Glutamatergic neuron (in vitro differentiated cells): ENCODE results near the gene MAP3K5. TPM values are rescaled to one million over a fixed set of nuclear protein-coding genes. Genes with fewer than 3 reads are reported as not detected.

Experiments
- DNase-seq: peaks from one replicate; pipeline ENCODE4 v3.0.0; 2022
- H3K27ac Mint-ChIP-seq: one replicate; pipeline ENCODE4 v1.8.0; 2020; ENCODE audit warnings: mild to moderate bottlenecking, mixed read lengths, inconsistent platforms; ENCODE audit not compliant: unreplicated experiment
- H3K27me3 Mint-ChIP-seq: one replicate; pipeline ENCODE4 v1.8.0; 2020; ENCODE audit warnings: mild to moderate bottlenecking, moderate library complexity, mixed read lengths, inconsistent platforms; ENCODE audit not compliant: unreplicated experiment
- H3K36me3 Mint-ChIP-seq: one replicate; pipeline ENCODE4 v1.8.0; 2020; ENCODE audit warnings: mild to moderate bottlenecking, mixed read lengths, inconsistent platforms; ENCODE audit not compliant: unreplicated experiment
- H3K4me1 Mint-ChIP-seq: one replicate; pipeline ENCODE4 v1.8.0; 2020; ENCODE audit warnings: mild to moderate bottlenecking, low read depth, mixed read lengths, inconsistent platforms; ENCODE audit not compliant: unreplicated experiment
- H3K4me3 Mint-ChIP-seq: one replicate; pipeline ENCODE4 v1.8.0; 2020; ENCODE audit warnings: mild to moderate bottlenecking, mixed read lengths, inconsistent platforms; ENCODE audit not compliant: unreplicated experiment
- H3K9me3 Mint-ChIP-seq: one replicate; pipeline ENCODE4 v1.8.0; 2020; ENCODE audit warnings: mild to moderate bottlenecking, moderate library complexity, mixed read lengths, inconsistent platforms; ENCODE audit not compliant: unreplicated experiment
- CTCF ChIP-seq: fragments of 200-600 bp; sonication (generic); IDR thresholded peaks from one replicate; pipeline ENCODE4 v1.5.0; 2021; ENCODE audit not compliant: partially characterized antibody, unreplicated experiment
- total RNA-seq: library from RNA; stranded (reverse); fragmentation: NEBNext Ultra II Directional; extraction: Animal tissue kit (Norgen Biotek cat#: 25700); gene quantifications from one replicate; pipeline ENCODE4 v1.2.1, GENCODE V29; 2021; ENCODE audit not compliant: unreplicated experiment

Gene MAP3K5
- total RNA-seq, 1 donor from 2014 or later, result 0.66 TPM

DNA sequence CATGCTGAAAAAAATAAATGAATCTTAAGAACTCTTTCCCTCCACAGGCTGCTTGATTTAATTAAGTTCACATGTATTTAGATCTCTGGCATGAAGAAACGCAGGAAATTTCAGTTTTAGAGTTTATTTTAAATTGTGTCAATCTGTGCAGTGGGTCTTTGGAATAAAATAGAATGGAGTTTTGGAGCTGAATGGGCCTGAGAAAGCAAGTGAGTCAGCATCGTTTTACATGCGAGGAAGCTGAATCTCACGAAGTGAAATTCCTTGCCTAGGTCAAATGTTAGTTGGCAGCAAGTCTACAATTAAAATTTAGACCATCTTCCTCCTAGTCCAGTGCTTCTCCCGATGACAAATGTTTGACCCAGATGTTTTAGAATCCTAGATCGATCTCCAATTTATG lies 264.4 kb downstream of the MAP3K5 start:
- no peaks in the 10 kb centered on the region for H3K9me3 Mint-ChIP-seq
- H3K4me1 Mint-ChIP-seq, result peaks cover 25% of the 10 kb centered on the region
- peaks cover 2% of the 10 kb centered on the region for H3K27me3 Mint-ChIP-seq
- H3K27ac Mint-ChIP-seq, result no peak overlapping the region
- no peak overlapping the region for H3K4me3 Mint-ChIP-seq
- DNase-seq, result no peak
- no peaks in the 10 kb centered on the region for H3K36me3 Mint-ChIP-seq
- TF ChIP-seq CTCF, result no peak

- TF ChIP-seq CTCF, result no peak
- Mint-ChIP-seq H3K27ac (no peak overlapping the region), H3K4me1 (peaks cover 25% of the 10 kb centered on the region), H3K36me3 (no peaks in the 10 kb centered on the region), H3K9me3 (no peaks in the 10 kb centered on the region), H3K27me3 (peaks cover 2% of the 10 kb centered on the region), H3K4me3 (peak overlapping the region; percentile 7)
- no peak for DNase-seq
Measured at GRCh38 chr6:136526937-136527336, 265.3 kb downstream of the MAP3K5 start.

DNA sequence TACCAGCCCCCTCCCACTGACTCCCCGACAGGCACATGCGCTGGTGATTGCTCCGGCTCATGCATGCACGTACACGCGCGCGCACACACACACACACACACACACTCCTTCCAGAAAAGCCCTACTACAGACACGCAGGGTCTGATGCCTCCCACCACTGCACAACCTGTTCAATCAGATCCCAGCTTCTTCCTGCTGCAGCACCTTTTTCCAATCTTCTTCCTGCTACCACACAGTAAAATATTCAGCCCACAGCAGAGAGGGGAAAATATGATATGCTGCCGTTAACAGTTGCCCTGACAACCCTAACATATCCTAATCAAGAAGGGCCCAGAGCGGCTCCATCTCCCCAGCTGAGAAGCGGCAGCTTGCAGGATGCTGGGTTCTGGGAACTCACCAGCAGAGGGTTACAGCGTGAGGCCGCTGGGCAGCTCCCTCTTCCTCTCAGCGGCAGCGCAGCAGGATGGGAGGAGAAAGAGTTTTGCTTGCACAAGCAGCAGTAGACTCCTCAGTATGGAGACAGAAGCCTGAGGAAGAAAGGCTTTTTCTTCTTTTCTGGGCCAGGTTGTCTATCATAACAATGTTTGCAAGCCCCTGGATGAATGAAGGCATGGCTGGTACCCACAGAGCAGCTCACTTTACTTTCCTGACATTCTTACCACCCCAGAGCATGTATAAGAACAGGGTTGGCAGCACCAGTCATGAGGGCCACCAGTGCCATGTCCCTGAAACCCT lies 265.9 kb downstream of the MAP3K5 start:
- H3K4me3 Mint-ChIP-seq, result peak overlapping the region; percentile 28
- H3K27me3 Mint-ChIP-seq, result peaks cover 2% of the 10 kb centered on the region
- peak overlapping the region; percentile 71 for H3K27ac Mint-ChIP-seq
- H3K4me1 Mint-ChIP-seq, result peaks cover 23% of the 10 kb centered on the region
- TF ChIP-seq CTCF, result peak; percentile 13
- H3K9me3 Mint-ChIP-seq, result no peaks in the 10 kb centered on the region
- no peaks in the 10 kb centered on the region for H3K36me3 Mint-ChIP-seq
- peak; percentile 75 for DNase-seq

DNA sequence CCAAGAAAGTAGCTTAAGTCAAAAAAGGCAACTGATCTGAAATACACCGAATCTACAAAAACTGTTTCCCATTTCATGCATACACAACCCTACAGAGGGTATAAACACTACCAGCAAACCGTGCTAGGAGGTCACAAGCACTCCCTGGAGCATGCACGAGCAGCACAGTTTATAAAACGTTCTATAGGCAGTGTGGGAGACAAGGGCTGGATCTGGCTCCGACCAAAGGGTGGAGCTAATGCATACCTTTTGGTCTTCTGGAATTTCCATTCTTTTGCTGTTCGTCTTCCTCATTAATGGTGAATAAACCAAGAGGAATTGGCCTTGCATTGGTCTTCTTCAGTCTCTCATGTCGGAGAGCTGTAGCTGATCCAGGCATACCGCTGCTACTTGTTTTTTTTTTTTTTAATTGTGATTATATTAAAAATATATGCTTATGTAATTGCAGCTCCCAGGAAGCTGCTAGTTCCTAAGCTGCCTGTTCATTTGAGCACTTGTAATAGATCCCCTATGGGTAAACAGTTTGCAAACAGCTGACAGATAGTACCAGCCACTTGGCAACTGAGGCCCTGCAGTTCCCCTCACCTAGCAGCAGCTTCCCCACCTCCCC lies 266.6 kb downstream of the MAP3K5 start:
- Mint-ChIP-seq H3K4me1 (peaks cover 25% of the 10 kb centered on the region), H3K36me3 (no peaks in the 10 kb centered on the region), H3K27ac (peak overlapping the region; percentile 71), H3K9me3 (no peaks in the 10 kb centered on the region), H3K4me3 (no peak overlapping the region), H3K27me3 (peaks cover 4% of the 10 kb centered on the region)
- TF ChIP-seq CTCF, result no peak
- DNase-seq, result no peak

DNA sequence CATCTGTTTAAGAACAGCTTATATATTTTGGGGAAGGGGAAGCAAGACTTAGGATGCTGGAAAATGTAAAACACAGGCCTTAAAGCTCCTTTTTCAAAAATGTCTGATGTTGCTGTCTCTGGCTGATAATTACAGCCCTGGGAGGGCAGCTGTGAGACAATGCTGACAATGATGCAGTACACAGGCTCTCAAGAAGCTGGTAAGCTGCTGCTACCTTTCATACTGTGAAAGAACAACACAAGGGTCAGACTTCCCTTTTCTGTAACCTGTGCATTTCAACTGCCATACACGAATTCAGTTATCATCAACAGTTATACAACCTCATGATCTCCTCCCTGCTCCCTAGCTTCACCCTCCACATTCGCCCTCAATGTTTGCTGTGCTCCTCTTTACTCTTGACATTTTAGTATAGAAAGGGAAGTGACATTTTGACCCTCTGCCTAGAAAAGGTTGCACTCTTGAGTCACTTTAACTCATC lies 267.3 kb downstream of the MAP3K5 start:
- DNase-seq, result no peak
- Mint-ChIP-seq H3K4me1 (peaks cover 30% of the 10 kb centered on the region), H3K36me3 (no peaks in the 10 kb centered on the region), H3K9me3 (no peaks in the 10 kb centered on the region), H3K4me3 (no peak overlapping the region), H3K27ac (peak overlapping the region; percentile 29), H3K27me3 (peaks cover 8% of the 10 kb centered on the region)
- no peak for TF ChIP-seq CTCF
